Measurements from ENCODE around the gene CRB3. TPM values are rescaled to one million over a fixed set of nuclear protein-coding genes. Genes with fewer than 3 reads are reported as not detected.

Gene CRB3
- polyA plus RNA-seq, 1 donor (not counting 4 experiments of a cell fraction or from before 2014, with no cell fraction given): 6.1 TPM

- Histone ChIP-seq H3K9me1 (ENCODE audit: control insufficient read depth, extremely low read depth, insufficient read depth, low read length) (no peaks in the 10 kb centered on the region), H3K9me3 (ENCODE audit: control insufficient read depth, low read depth, low read length) (no peaks in the 10 kb centered on the region), H3K9ac (ENCODE audit: control insufficient read depth, extremely low read depth, insufficient read depth, low read length) (no peak overlapping the region), H3K79me2 (ENCODE audit: control insufficient read depth, insufficient read depth, low read length) (no peaks in the 10 kb centered on the region), H3K4me3 (ENCODE audit: control insufficient read depth in 2 of 3, extremely low read depth in 1 of 3, insufficient read depth in 2 of 3, low read depth in 1 of 3, low read length in 3 of 3) (no peak overlapping the region), H4K20me1 (ENCODE audit: control insufficient read depth, extremely low read depth, insufficient read depth, low read length) (no peaks in the 10 kb centered on the region), H3K27me3 (ENCODE audit: control insufficient read depth, extremely low read depth, insufficient read depth, low read length) (no peaks in the 10 kb centered on the region), H3K27ac (ENCODE audit: control insufficient read depth, insufficient read depth, low read length) (no peak overlapping the region), H3K4me2 (ENCODE audit: control insufficient read depth, extremely low read depth, insufficient read depth, low read depth, low read length) (no peak overlapping the region), H3K36me3 (ENCODE audit: control insufficient read depth in 2 of 2, extremely low read depth in 1 of 2, insufficient read depth in 2 of 2, low read length in 2 of 2) (peaks cover 0 to 5% of the 10 kb centered on the region in 2 experiments), H2AFZ (ENCODE audit: control insufficient read depth, low read length) (no peak overlapping the region), H3K4me1 (ENCODE audit: control insufficient read depth, extremely low read depth, insufficient read depth, low read length) (no peaks in the 10 kb centered on the region)
- DNase-seq (ENCODE audit: low read depth, low spot score) (no peak), FAIRE-seq (no peak)
- dilution Hi-C loops (cut with MboI; ENCODE audit: extremely low pct_ligation_motif_present, low sequenced_read_pairs): no loop called here
- no peak for TF ChIP-seq CTCF (optimal IDR thresholded peaks at IDR 0.05 in 1 of 3, IDR thresholded peaks at IDR 0.05 in 1 of 3, conservative IDR thresholded peaks at IDR 0.05 in 1 of 3; ENCODE audit: extremely low read depth in 1 of 3, insufficient read depth in 2 of 3, low read length in 3 of 3)
- TF ChIP-seq EZH2 (IDR thresholded peaks at IDR 0.05; ENCODE audit: low read length): no peak
Observed at GRCh38 chr19:6448045-6448444, 16.0 kb upstream of the CRB3 start.

DNA sequence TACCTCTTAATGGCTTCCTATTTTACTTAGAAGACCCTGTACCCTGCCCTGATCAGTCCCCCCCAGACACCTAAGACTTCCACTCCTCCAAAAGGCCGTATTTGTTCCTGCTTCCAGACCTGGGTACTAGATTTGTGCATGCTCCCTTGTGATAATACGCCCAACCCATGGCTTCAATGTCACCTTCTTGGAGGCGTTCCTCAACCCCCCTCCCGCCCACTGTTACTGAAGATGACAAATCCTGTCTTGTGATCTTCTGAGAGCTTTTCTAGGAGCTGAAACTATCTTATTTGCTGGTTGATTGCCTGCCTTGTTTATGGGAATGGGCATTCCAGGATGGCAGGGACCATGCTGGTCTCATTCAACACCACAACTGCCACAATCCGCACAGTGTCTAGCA lies 13.9 kb upstream of the CRB3 start:
- Histone ChIP-seq H3K9me1 (ENCODE audit: control insufficient read depth, extremely low read depth, insufficient read depth, low read length) (no peaks in the 10 kb centered on the region), H3K79me2 (ENCODE audit: control insufficient read depth, insufficient read depth, low read length) (no peaks in the 10 kb centered on the region), H3K9me3 (ENCODE audit: control insufficient read depth, low read depth, low read length) (peaks cover 6% of the 10 kb centered on the region), H3K27me3 (ENCODE audit: control insufficient read depth, extremely low read depth, insufficient read depth, low read length) (no peaks in the 10 kb centered on the region), H3K4me2 (ENCODE audit: control insufficient read depth, extremely low read depth, insufficient read depth, low read depth, low read length) (no peak overlapping the region), H3K27ac (ENCODE audit: control insufficient read depth, insufficient read depth, low read length) (no peak overlapping the region), H3K4me1 (ENCODE audit: control insufficient read depth, extremely low read depth, insufficient read depth, low read length) (no peaks in the 10 kb centered on the region), H3K9ac (ENCODE audit: control insufficient read depth, extremely low read depth, insufficient read depth, low read length) (no peak overlapping the region), H4K20me1 (ENCODE audit: control insufficient read depth, extremely low read depth, insufficient read depth, low read length) (no peaks in the 10 kb centered on the region), H2AFZ (ENCODE audit: control insufficient read depth, low read length) (no peak overlapping the region), H3K4me3 (ENCODE audit: control insufficient read depth in 2 of 3, extremely low read depth in 1 of 3, insufficient read depth in 2 of 3, low read depth in 1 of 3, low read length in 3 of 3) (no peak overlapping the region), H3K36me3 (ENCODE audit: control insufficient read depth in 2 of 2, extremely low read depth in 1 of 2, insufficient read depth in 2 of 2, low read length in 2 of 2) (peaks cover 4 to 11% of the 10 kb centered on the region in 2 experiments)
- no peak for TF ChIP-seq CTCF (optimal IDR thresholded peaks at IDR 0.05 in 1 of 3, IDR thresholded peaks at IDR 0.05 in 1 of 3, conservative IDR thresholded peaks at IDR 0.05 in 1 of 3; ENCODE audit: extremely low read depth in 1 of 3, insufficient read depth in 2 of 3, low read length in 3 of 3)
- TF ChIP-seq EZH2 (IDR thresholded peaks at IDR 0.05; ENCODE audit: low read length): no peak
- dilution Hi-C loops (cut with MboI; ENCODE audit: extremely low pct_ligation_motif_present, low sequenced_read_pairs): no loop called here
- DNase-seq (ENCODE audit: low read depth, low spot score) (no peak), FAIRE-seq (no peak)
